Gastrocnemius medialis (tissue), 4 donors: ENCODE results near the gene FRAS1. TPM values are rescaled to one million over a fixed set of nuclear protein-coding genes. Genes with fewer than 3 reads are reported as not detected.

Source experiments
- ATAC-seq, 2 donors: fragments of 150-250 bp; one replicate each; pipeline ENCODE4 v1.9.1; 2016
- DNase-seq, 2 donors: peaks; one replicate each; pipeline ENCODE4 v3.0.0-alpha.2; 2019
- H3K27ac ChIP-seq, 4 donors: fragments of 200-600 bp; sonication (generic); 1 replicate in 1 of 4; 2 replicates in 3 of 4; pipeline ENCODE4 v1.5.1; 2016 to 2018; ENCODE audit warnings: mild to moderate bottlenecking in 2 of 4, moderate library complexity in 1 of 4
- H3K27me3 ChIP-seq, 3 donors: fragments of 200-600 bp; sonication (generic) in 2 of 3; 1 replicate in 1 of 3; 2 replicates in 2 of 3; pipeline versions ENCODE4 v1.5.1 to v1.6.0; 2016 to 2019; ENCODE audit warnings: mild to moderate bottlenecking in 1 of 3, moderate library complexity in 1 of 3
- H3K36me3 ChIP-seq, 2 donors: fragments of 200-600 bp; sonication (generic) in 1 of 2; one replicate each; pipeline ENCODE4 v1.5.1; 2017 to 2018
- H3K4me1 ChIP-seq, 2 donors: fragments of 200-600 bp; sonication (generic) in 1 of 2; one replicate each; pipeline ENCODE4 v1.5.1; 2016 to 2017; ENCODE audit warnings: mild to moderate bottlenecking in 2 of 2
- H3K4me3 ChIP-seq, 4 donors: fragments of 200-600 bp; sonication (generic) in 3 of 4; 1 replicate in 1 of 4; 2 replicates in 3 of 4; pipeline ENCODE4 v1.5.1; 2016 to 2019; ENCODE audit warnings: mild to moderate bottlenecking in 2 of 4
- H3K9me3 ChIP-seq, 3 donors: fragments of 200-600 bp; sonication (generic) in 2 of 3; 1 replicate in 1 of 3; 2 replicates in 2 of 3; pipeline ENCODE4 v1.5.1; 2016 to 2019
- CTCF ChIP-seq, 5 experiments: fragments of 450-650 bp in 3 of 5; fragments of 200-600 bp in 2 of 5; sonication (generic) in 2 of 5; IDR thresholded peaks in 4 of 5; conservative IDR thresholded peaks in 1 of 5; 1 replicate in 4 of 5; 2 replicates in 1 of 5; pipeline ENCODE4 v1.5.1; 2016 to 2019; ENCODE audit warnings: antibody characterized with exemption in 5 of 5, mild to moderate bottlenecking in 3 of 5, moderate library complexity in 3 of 5
- POLR2A ChIP-seq, 2 donors: fragments of 450-650 bp; IDR thresholded peaks; one replicate each; pipeline ENCODE4 v1.6.1; 2017; ENCODE audit warnings: antibody characterized with exemption in 2 of 2, mild to moderate bottlenecking in 2 of 2, moderate library complexity in 2 of 2
- in situ Hi-C, 4 donors: fragments of 200-750 bp; cut with MboI; loops; one replicate each; pipeline versions ENCODE4 v1.15.0 to v1.8.0; 2017; ENCODE audit warnings: low sequenced_read_pairs in 4 of 4
- intact Hi-C: fragments of 100-400 bp; cut with DNase I; formaldehyde crosslinking; loops from one replicate; pipeline ENCODE4 v1.15.1; 2023; ENCODE audit warnings: low total_unique reads
- total RNA-seq, 4 donors: library from RNA; depleted of rRNA; stranded (reverse); fragments of >200 nt; gene quantifications; one replicate each; pipeline versions ENCODE4 v1.1.0 to v1.2.3, GENCODE V29; 2016

The FRAS1 gene
- total RNA-seq, 4 donors from 2014 or later, result 0.39 to 0.64 (median 0.46) TPM

GRCh38 chr4:78069319-78069718 is 12.2 kb downstream of the FRAS1 start:
- DNase-seq (no peak), ATAC-seq (peak in 1 of 2 donors; percentile 30)
- peaks cover 12 to 13% of the 10 kb centered on the region in 2 donors for H3K4me1 ChIP-seq
- intact Hi-C loops (no loop called here), in situ Hi-C loops (no loop called here)
- H3K9me3 ChIP-seq, result no peaks in the 10 kb centered on the region
- H3K27me3 ChIP-seq, result no peaks in the 10 kb centered on the region
- no peaks in the 10 kb centered on the region for H3K36me3 ChIP-seq
- H3K27ac ChIP-seq, result peak overlapping the region in 2 of 4 donors; percentile 7 to 16
- TF ChIP-seq POLR2A (IDR thresholded peaks at IDR 0.05) (no peak), CTCF (IDR thresholded peaks at IDR 0.05 in 4 of 5, conservative IDR thresholded peaks at IDR 0.05 in 1 of 5) (no peak)
- no peak overlapping the region for H3K4me3 ChIP-seq

DNA sequence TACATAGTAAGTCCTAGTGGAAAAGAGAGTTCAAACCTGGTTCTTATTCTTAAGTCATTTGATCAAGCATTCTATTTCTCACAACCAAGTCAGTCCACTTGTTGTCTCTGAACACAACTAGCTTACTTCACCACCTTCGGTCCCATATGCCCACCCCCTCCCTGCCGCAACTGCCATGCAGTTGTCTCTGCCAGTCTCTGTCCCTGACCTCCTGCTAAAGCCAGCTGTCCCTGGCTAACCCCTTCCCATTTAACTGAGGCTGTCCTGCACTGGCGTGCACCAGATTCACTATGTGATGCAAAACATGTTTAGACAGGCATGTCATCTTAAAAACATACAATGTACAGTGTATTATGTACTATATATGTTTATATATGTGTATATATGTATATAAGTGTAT is 12.7 kb downstream of the FRAS1 start:
- peaks cover 12 to 13% of the 10 kb centered on the region in 2 donors for H3K4me1 ChIP-seq
- no peaks in the 10 kb centered on the region for H3K9me3 ChIP-seq
- DNase-seq (peak; percentile 12 to 45), ATAC-seq (peak; percentile 52 to 70)
- intact Hi-C loops, result no loop called here
- TF ChIP-seq POLR2A (IDR thresholded peaks at IDR 0.05), result no peak
- H3K36me3 ChIP-seq, result no peaks in the 10 kb centered on the region
- H3K27ac ChIP-seq, result peak overlapping the region in 2 of 4 donors; percentile 7 to 16
- H3K27me3 ChIP-seq, result no peaks in the 10 kb centered on the region
- in situ Hi-C loops, result no loop called here
- no peak overlapping the region for H3K4me3 ChIP-seq

GRCh38 chr4:78070731-78071282 is 13.7 kb downstream of the FRAS1 start:
- Histone ChIP-seq H3K4me3 (no peak overlapping the region), H3K36me3 (no peaks in the 10 kb centered on the region), H3K27me3 (no peaks in the 10 kb centered on the region), H3K4me1 (peaks cover 12 to 13% of the 10 kb centered on the region in 2 donors), H3K9me3 (no peaks in the 10 kb centered on the region), H3K27ac (no peak overlapping the region)
- intact Hi-C loops, result no loop called here
- in situ Hi-C loops, result no loop called here
- no peak for TF ChIP-seq CTCF (IDR thresholded peaks at IDR 0.05 in 4 of 5, conservative IDR thresholded peaks at IDR 0.05 in 1 of 5)
- no peak for TF ChIP-seq POLR2A (IDR thresholded peaks at IDR 0.05)
- DNase-seq (no peak), ATAC-seq (no peak)

GRCh38 chr4:78074759-78075158 is 17.6 kb downstream of the FRAS1 start:
- Histone ChIP-seq H3K27ac (no peak overlapping the region), H3K9me3 (no peaks in the 10 kb centered on the region), H3K27me3 (no peaks in the 10 kb centered on the region), H3K36me3 (no peaks in the 10 kb centered on the region), H3K4me1 (peaks cover 4 to 8% of the 10 kb centered on the region in 2 donors), H3K4me3 (no peak overlapping the region)
- TF ChIP-seq CTCF (IDR thresholded peaks at IDR 0.05 in 4 of 5, conservative IDR thresholded peaks at IDR 0.05 in 1 of 5) (no peak), POLR2A (IDR thresholded peaks at IDR 0.05) (no peak)
- in situ Hi-C loops (no loop called here), intact Hi-C loops (no loop called here)
- DNase-seq (no peak), ATAC-seq (no peak)

- no peak for ATAC-seq
- no peak overlapping the region for H3K27ac ChIP-seq
- H3K9me3 ChIP-seq, result no peaks in the 10 kb centered on the region
- in situ Hi-C loops (no loop called here), intact Hi-C loops (no loop called here)
- TF ChIP-seq CTCF (IDR thresholded peaks at IDR 0.05 in 4 of 5, conservative IDR thresholded peaks at IDR 0.05 in 1 of 5) (no peak), POLR2A (IDR thresholded peaks at IDR 0.05) (no peak)
- H3K36me3 ChIP-seq, result no peaks in the 10 kb centered on the region
- no peak for DNase-seq
- H3K27me3 ChIP-seq, result no peaks in the 10 kb centered on the region
- no peak overlapping the region for H3K4me3 ChIP-seq
- H3K4me1 ChIP-seq, result peaks cover 0 to 3% of the 10 kb centered on the region in 2 donors
Measured at GRCh38 chr4:78075986-78076385, 18.9 kb downstream of the FRAS1 start.
